IPS DF 19.7 (cell line): ENCODE data around the gene TMEM120A.

Experiments
- DNase-seq: peaks from one replicate; pipeline ENCODE4 v3.0.0-alpha.2; 2013; ENCODE audit warnings: low read depth, low spot score

Gene TMEM120A

DNA sequence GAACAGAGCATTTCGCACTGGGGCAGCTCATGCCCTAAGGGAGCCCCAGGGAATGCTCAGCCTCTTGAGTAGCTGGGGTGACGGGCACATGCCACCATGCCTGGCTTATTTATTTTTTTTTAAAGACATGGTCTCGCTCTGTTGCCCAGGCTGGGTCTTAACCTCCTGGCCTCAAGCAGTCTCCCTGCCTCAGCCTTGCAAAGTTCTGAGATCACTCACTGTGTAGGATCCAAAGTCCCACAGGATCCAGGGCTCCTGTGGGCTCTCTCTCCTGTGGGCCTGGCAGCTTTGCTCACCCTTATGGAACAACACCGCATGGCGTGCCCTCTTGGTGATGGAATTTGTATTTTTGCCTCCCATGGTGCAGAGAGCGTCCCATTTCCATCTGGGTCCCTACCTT is 34.0 kb downstream of the TMEM120A start:
- no peak for DNase-seq

- no peak for DNase-seq
Measured at GRCh38 chr7:75958802-75959543, 35.4 kb downstream of the TMEM120A start.

DNA sequence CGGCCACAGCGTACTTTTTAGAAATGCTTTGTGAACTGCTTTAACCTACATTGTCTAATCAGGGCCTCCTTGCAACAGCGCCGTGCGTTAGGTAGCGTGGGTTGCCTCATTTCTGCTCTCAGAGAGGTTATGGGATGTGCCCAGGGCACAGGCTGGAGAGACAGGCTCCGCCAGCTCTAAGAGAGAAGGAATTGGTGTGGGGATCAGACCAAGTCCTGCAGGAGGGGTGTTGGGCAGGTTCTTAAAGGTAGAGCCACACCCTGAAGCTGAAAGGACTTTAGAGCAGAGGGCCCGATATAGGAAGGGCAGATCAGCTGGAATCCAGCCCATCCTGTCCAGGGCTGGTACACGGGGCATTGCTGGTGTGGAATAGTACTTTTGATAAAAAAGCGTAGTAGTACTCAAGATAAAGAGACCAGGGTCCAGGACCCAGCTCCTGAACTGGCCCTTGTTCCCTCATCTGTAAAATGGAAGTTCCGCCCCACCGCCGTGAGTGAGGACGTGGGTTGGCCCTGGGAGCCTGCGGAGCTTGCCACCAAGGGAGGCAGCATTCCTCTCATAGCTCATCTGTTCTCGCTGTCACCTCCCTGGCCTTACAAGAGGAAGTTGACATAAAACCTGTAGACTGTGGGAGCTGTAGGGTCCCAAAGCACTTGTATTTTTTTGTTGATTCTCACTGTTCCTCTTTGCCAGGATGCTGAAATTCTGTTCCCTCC is 37.2 kb downstream of the TMEM120A start:
- peak; percentile 47 for DNase-seq

- no peak for DNase-seq
Measured at GRCh38 chr7:75955331-75955955, 39.0 kb downstream of the TMEM120A start.

DNA sequence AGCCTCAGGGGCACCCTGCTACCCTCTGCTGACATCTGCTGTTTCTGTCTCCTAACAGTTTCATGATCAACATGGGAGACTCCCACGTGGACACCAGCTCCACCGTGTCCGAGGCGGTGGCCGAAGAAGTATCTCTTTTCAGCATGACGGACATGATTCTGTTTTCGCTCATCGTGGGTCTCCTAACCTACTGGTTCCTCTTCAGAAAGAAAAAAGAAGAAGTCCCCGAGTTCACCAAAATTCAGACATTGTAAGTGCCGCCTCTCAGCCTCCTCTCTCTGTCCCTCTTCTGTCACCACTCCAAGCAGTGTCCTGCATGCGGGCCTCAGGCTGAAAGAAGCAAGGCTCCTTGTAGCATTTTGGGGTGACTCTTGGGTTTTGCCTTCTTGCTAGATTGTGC is 40.5 kb downstream of the TMEM120A start:
- DNase-seq: no peak

DNA sequence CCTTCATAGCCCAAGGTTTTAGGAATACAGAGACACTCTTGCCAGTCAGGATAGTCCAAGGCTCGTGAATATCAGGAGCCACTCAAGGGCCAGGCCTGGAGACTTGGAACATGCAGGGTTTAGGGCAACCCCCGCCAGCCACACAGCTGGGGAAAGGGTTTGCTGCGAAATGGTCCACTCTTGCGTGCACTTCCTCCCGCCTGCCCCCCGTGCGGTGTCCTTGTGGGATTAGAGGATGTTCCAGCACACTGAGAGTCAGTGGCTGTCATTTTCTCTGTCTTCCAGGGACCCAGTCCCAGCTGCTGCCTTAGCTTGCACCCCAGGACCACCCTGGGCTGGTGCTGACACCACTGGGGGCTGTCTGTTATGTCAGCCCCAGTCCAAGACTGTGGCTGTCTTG is 41.0 kb downstream of the TMEM120A start:
- DNase-seq: no peak

DNA sequence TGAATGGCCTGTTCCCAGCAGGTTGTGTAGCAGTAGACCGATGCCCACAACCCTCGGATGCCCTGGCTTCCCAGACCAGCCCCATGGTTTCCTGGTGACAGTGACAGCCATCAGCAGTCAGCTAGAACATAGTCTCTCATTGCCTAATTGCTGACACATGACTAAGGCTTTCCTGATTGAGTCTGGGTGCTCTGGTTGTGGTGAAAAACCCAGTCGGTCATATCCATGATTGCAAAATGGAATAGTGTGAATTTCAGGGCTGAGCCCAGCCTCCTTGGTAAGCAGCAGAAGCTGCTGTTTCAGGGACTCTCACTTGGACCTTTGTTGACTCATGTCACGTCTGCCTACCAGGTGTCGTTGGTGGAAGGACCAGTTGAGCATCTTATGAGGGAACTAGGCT is 42.9 kb downstream of the TMEM120A start:
- no peak for DNase-seq

GRCh38 chr7:75950111-75950681 is 44.2 kb downstream of the TMEM120A start:
- DNase-seq: no peak

GRCh38 chr7:75948179-75948578 is 46.2 kb downstream of the TMEM120A start:
- no peak for DNase-seq

DNA sequence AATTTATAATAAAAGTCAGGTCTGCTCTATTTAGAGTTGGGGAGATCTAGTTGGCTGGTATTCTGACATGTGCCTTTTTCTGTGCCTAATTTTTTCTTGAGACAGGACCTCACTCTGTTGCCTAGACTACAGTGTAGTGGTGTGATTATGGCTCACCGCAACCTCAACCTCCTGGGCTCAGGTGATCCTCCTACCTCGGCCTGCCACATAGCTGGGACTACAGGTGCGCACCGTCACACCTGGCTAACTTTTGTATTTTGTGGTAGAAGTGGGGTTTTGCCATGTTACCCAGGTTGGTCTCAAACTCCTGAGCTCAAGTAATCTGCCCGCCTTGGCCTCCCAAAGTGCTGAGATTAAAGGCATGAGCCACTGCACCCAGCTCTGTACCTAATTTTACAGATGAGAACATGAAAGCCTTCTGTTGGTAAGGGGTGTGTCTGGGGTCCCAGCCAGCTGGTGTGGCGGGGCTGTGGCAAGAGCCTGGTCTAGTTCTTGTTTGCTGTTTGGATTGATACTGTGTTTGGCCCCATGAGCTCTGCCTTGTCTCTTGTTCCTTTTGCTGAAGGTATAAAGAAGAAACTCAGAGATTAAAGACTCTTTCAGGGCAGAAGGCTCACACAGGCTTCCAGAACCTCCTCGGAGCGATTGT is 48.1 kb downstream of the TMEM120A start:
- no peak for DNase-seq

DNA sequence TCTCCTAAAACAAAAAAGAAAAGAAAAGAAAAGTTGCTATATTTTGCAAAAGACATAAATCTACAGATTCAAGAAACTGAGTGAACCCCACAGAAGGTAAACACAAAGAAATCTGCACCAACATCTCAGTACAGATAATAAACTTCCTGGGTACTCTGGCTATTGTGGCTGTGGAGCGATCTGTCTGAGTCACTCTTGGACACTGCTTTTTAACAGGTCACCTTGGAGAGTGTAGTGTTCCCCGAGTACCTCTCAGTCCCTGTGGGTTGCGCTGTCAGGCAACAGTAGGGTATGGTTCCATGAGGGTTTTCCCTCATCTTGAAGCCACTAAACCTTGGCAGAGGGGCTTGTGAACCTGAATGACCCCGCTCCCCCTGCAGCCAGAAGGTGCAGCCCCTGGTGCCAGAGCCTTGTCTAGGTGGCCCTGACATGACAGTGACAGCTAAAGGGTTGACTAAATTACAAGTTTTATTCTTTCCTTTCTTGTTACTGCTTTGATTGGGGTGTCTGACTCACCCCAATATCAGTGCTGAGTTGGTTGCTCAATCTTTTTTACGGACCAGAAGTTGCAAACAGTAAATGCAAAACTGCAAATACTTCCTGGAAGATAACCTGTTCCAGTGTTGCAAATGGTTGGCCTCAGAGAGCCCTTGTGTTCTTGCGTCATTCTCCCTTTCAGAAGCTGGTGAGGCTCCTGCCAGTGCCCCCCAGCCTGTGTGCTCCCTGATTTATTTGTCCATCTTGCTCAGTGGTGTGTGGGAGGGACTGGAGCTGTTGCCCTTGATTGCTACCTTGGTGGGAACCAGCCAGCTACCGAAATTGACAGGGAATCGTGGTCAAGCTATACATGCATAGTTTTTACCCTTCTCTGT is 48.9 kb downstream of the TMEM120A start:
- no peak for DNase-seq

DNA sequence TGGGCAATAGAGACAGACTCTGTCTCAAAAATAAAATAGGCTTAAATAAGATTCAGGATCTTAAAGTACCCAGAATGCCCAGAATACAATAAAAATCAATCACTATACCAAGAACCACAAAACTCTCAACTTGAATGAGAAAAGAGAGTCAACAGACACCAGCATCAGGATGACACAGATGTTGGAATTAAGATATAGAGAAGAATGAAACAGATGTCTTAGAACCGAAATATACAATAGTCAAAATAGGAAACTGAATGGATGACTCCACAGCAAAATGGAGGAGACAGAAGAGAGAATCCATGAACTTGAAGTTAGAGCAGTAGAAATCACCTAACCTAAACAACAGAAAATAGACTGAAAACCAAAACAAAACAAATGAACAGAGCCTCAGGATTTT is 49.9 kb downstream of the TMEM120A start:
- no peak for DNase-seq

DNA sequence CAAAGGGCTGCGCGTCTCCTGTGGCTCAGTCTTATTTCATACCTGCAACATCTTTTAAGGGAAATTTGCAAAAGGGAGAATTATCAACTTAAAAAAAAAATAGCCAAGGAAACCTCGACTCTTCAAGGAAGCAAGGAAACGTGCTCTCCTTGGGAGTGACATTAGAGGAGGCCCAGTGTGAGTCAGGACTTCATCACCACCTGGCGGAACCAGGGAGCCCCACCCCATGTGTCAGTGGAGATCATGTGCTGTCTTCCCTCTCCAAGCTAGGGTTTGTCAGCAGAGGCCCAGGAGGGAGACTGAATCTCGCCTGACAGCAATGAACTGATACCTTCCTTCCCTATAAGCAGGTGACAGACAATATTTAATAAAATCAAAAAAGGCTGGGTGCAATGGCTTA is 50.5 kb downstream of the TMEM120A start:
- DNase-seq: no peak

DNA sequence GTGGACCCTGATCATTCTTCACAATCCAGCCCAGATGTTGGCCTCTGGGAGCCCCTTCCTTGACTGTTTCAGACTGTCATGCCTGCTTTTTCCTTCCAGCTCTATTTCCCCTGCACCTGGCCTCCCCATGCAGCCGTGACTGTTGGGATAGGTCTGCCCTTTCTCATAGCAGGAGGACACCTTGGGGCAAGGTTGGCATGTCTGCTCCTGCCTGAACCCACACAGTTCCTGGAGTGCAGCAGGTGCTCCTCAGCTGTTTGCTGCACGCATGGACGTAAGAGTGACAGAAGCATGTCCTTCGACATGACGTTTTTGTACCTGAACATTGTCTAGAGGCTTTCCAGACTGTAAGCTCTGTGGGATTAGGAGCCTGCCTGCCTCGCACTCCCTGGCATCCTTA is 55.5 kb downstream of the TMEM120A start:
- DNase-seq: no peak

DNA sequence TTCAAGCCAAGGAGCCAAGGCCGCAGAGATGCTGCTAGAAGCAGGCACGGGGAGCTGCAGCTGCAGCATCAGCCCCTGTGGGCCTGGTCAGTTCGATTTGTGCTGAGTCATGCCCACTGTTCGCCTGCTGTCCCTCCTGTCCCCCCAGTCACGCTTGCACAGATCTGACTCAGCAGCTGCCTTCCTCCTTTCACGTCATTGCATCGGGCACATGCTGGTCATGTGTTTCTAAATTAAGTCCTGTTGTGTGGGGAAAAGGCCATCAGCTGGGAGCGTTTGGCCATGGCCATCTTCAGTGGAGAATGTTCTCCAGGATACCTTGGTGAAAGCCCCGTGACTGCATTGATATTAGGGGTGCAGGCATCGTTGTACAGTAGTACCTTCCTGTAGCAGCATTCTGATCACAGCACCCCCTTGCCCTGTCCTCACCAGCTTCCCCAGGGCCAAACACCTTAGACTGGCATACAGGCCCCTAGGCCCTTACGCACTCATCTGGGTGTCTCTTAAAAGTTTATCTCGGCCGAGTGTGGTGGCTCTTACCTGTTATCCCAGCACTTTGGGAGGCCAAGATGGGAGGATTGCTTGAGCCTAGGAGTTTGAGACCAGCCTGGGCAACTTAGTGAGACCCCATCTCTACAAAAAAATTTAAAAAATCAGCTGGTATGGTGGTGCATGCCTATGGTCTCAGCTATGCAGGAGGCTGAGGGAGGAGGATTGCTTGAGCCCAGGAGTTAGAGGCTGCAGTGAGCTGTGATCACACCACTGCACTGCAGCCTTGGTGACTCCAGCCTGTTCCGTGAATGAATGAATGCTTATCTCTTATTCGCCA is 56.2 kb downstream of the TMEM120A start:
- no peak for DNase-seq
